ENCODE data around the gene GCNA.

DNA sequence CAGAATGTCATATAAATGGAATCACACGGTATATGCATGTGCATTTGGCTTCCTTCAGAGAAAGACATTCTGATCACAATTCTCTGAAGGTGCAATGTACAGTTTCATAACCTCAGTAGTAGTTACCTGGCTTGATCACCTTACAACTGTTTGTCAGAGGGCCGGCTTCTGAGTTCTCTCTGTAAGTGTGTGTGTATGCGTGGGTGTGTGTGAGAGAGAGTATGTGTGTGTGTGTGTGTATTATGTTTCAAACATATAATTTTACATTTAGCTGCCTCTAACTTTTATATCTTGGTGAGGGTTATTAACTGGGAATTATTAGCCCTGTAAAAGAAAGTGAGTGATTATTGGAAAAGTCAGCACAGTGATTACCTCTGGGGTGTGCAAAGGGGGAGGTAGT, 81.1 kb downstream of the GCNA start:
- TF ChIP-seq, protein P1, sequence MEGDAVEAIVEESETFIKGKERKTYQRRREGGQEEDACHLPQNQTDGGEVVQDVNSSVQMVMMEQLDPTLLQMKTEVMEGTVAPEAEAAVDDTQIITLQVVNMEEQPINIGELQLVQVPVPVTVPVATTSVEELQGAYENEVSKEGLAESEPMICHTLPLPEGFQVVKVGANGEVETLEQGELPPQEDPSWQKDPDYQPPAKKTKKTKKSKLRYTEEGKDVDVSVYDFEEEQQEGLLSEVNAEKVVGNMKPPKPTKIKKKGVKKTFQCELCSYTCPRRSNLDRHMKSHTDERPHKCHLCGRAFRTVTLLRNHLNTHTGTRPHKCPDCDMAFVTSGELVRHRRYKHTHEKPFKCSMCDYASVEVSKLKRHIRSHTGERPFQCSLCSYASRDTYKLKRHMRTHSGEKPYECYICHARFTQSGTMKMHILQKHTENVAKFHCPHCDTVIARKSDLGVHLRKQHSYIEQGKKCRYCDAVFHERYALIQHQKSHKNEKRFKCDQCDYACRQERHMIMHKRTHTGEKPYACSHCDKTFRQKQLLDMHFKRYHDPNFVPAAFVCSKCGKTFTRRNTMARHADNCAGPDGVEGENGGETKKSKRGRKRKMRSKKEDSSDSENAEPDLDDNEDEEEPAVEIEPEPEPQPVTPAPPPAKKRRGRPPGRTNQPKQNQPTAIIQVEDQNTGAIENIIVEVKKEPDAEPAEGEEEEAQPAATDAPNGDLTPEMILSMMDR (IDR thresholded peaks at IDR 0.05): no peak
- no peak for TF ChIP-seq POLR2A (IDR thresholded peaks at IDR 0.05)
